Jurkat, Clone E6-1 (cell line): ENCODE data around the gene PACS2.
"Not testable (repeated sequence)": the region's sequence is repeated elsewhere in the genome, so short reads cannot be mapped to it uniquely, and the experiment has no call there.

Source experiments
- DNase-seq: peaks from one replicate; pipeline ENCODE4 v3.0.0-alpha.2; 2011; ENCODE audit warnings: low read depth, low spot score
- H3K4me3 ChIP-seq: 2 replicates; pipeline ENCODE4 v1.5.1; 2011; ENCODE audit warnings: mild to moderate bottlenecking, low read length, control low read depth, moderate library complexity

PACS2 gene

DNA sequence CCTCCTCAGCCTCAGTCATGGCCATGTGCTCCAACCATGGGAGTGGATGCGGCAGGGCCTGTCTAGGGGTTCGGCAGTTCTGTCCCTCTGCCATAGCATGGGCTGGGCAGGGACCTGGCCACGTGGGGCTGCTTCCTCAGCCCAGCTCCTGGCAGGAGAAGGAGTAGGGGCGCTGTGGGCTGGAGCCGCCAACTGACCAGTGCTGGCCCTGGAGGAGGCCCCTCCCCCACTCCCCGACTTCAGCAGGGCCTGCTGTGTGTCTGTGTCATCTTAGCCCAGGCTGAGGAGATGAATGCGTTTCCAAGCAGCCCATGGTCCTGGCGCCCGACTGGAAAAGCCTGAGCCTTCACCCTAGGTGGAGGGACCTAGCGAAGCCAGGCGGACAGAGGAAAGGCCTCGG is 2.7 kb upstream of the PACS2 start:
- H3K4me3 ChIP-seq = no peak overlapping the region
- no peak for DNase-seq

DNA sequence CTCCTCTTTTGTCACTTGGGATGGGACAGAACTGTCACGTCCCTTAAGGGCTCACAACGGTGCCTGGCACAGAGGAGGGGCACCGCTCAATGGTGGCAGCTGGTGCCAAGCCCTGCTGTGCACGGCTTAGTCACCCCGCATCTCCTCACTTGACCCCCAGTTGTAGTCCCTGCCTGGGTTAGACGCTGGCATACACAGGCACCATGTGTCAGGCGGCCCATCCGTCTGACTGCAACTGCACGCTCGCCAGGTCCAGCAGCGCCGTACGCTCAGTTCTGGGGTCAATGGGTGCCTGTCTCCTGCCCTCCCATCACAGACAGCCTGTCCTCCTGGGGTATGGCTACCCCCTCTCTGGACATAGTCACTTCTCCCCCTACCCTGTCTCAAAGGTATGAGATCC is 1.6 kb upstream of the PACS2 start:
- DNase-seq = no peak
- no peak overlapping the region for H3K4me3 ChIP-seq

DNA sequence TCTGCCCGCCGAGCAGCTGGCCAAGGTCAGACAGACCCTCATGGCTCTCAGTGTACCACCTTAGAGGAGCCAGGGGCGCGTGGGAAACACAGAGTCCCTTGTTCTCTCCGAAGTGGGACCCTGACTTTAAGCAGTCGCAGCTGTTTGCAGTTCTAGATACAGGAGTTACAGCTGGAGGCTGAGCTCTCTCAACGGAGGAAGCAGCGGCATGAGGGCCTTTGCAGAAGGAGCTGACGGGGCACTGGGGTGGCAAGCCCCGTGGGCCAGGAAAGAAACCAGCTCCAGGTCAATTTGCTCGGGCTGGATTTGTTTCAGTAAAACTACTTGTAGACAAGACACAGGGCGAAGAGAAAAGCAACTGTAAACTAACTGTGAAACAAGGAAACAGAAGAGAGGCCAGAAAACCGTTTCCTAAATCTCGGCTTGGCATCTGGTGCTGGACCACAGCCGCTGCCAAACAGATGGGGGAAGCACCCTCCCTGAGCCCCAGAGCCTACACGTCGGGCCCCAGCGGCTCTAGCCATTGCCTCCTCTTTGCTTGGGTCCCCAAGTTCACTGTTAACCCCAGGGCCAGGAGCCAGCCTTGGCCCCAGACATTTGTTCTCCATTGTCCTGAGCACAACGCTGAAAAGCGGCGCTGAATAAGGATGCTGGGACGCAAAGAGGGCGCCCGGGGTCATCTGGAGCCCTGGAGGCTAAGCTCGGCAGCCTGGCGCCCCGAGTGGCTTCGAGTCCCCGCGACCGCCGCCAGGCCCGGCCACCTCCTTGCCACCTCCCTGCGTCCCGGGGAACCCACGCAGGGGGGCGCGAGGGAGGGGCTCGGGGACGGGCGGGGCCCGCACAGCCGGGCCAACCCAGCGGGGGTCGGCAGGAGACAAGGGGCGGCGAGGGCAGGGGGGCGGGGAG is 914 bp upstream of the PACS2 start:
- H3K4me3 ChIP-seq = peak overlapping the region; percentile 52
- no peak for DNase-seq

DNA sequence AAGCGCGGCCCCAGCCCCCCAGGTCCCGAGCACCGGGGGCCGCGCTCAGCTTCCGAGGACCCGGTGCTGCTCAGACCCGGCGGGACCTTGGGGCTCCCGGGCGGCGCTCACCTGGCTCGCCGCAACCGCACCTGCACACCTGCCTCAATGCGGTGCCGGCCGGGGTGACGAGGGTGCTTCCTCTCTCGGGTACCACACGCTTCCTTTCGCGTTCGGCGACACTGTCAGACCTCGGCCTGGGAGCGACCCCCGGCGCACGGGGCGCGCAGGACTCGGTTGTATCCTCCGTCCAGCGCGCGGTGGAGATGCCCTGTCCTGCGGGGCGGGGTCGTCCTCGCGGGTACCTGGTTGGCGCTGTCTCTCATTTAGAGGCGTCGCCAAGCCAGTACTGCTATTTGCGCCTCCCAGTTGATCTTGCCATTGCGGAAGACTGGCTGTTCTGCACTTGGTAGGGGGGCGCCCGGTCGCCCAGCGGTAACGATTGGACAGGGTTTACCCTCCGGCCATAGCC is 718 bp downstream of the PACS2 start:
- peak overlapping the region; percentile 57 for H3K4me3 ChIP-seq
- no peak for DNase-seq

DNA sequence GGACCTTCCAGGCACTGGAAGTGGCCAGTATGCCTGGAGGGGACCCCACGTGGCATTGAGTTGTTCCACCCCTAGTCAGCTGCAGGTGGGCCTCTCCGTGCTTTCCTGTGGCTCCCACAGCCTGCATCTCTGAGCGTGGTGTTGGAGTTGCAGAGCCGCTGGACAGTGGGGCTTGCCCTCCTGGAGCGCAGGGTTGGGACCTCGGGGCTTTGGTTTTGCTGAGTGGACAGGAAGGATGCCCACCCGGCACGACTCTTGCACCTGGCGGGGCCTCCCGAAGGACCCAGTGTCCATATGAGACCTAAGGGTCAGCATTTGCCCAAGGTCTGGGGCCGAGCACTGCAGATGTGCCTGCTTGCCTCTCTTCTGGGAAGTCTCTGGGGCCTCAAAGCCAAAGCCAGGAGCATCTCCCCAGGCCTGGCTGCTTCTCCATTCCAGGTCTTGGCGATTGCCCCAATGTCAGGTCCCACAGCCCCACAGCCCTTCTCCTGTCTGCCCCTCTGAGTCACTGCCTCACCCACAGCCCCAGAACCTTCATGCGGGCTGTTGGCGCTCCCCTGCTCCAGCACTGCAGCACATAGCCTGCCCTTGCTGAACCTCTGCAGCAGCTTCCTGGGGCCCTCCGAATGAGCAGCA is 1.5 kb downstream of the PACS2 start:
- no peak for DNase-seq
- peak overlapping the region; percentile 57; the same call in 1 of the 2 replicates for H3K4me3 ChIP-seq

GRCh38 chr14:105316577-105316941 is 2.0 kb downstream of the PACS2 start:
- no peak overlapping the region for H3K4me3 ChIP-seq
- no peak for DNase-seq

- H3K4me3 ChIP-seq = no peak overlapping the region
- DNase-seq = no peak
These were observed 2.5 kb downstream of the PACS2 start for GRCh38 chr14:105316968-105317510.

DNA sequence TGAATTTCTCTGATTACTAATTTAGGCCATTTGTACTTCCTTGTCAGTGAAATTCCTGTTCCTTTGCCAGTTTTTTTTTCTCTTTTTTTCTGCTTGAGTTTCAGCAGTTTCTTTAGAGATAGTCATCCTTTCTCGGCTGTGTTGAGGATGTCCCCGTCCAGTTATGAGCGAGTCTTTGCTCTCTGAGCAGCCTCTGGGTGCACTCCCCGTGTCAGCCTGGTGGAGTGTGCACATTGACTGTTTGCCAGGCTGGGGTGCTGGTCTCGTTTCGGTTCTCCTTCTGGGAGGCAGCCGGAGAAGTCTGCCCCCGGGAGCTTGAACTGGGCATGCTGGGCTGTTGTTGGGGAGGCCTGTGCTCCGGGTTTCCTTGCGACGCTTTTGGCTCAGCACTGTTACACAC is 3.0 kb downstream of the PACS2 start:
- no peak for DNase-seq
- H3K4me3 ChIP-seq = no peak overlapping the region

GRCh38 chr14:105322791-105323556 is 8.4 kb downstream of the PACS2 start:
- DNase-seq = no peak

GRCh38 chr14:105323663-105324062 is 9.1 kb downstream of the PACS2 start:
- DNase-seq = no peak
- H3K4me3 ChIP-seq = no peak overlapping the region

More at GRCh38 chr14:105322791-105323556, 8.4 kb downstream of the PACS2 start:
- no peak overlapping the region for H3K4me3 ChIP-seq

- no peak for DNase-seq
- no peak overlapping the region for H3K4me3 ChIP-seq
These were observed 9.7 kb downstream of the PACS2 start for GRCh38 chr14:105324080-105324778.

GRCh38 chr14:105324871-105325270 is 10.3 kb downstream of the PACS2 start:
- H3K4me3 ChIP-seq = no peak overlapping the region
- DNase-seq = no peak

DNA sequence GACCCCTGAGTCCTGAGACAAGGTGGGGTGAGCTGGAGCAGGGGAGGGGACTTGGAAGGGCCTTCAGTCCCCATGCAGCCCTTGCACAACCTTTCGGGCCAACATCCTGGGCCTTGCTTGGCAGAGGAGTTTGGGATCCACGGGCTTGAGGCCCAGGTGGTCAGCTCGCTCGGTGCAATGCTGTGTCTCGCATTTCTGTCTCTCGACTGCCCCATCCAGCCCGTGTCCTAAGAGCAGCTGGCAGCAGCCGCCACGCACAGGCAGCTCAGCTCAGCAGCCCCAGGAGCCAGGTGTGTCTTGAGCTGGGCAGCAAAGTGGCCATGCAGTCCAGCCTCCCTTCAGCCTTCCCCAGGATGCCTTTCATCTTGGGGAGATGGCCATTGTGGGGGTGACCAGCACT is 10.8 kb downstream of the PACS2 start:
- no peak overlapping the region for H3K4me3 ChIP-seq
- no peak for DNase-seq

DNA sequence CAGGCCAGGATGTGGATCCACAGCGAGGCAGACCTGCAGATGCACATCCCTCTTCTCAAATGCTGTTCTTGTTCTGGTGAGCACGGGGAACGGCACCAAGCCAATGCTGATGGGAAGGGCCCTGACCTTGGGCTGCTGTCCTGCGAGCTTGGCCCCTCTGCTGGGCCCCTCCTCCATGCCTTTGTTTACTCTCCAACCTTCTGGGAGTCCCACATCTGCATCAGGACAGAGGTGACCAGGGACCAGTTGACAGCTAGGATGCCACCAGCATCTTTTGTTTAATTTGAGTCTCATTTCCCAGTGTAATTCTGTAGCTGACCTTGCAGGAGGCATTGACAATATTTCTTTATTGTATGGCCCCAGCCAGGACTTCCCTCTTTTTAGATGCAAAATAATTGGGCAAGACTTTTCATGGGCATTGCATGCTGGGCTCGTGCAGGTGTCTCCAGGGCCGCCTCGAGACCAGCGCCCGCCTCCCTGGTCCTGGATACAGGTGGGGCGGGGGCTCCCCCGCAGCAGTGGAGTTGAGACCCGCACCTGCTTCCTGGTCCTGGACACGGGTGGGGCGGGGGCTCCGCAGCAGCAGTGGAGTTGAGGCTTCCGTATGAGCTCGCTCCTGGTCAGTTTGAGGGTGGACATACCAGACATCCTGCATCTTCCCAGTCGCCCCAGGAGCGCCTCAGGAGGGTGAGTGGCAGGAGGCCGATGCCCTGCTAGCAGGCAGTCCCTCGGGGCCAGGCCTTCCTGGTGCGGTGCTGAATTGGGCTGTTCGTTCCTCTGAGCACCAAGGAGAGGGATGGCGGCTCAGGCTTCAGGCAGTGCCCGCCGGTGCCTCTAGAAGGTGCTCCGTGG is 11.4 kb downstream of the PACS2 start:
- DNase-seq = no peak
- no peak overlapping the region for H3K4me3 ChIP-seq

- H3K4me3 ChIP-seq = no peak overlapping the region
- DNase-seq = no peak
These were observed 12.0 kb downstream of the PACS2 start for GRCh38 chr14:105326568-105326867.

DNA sequence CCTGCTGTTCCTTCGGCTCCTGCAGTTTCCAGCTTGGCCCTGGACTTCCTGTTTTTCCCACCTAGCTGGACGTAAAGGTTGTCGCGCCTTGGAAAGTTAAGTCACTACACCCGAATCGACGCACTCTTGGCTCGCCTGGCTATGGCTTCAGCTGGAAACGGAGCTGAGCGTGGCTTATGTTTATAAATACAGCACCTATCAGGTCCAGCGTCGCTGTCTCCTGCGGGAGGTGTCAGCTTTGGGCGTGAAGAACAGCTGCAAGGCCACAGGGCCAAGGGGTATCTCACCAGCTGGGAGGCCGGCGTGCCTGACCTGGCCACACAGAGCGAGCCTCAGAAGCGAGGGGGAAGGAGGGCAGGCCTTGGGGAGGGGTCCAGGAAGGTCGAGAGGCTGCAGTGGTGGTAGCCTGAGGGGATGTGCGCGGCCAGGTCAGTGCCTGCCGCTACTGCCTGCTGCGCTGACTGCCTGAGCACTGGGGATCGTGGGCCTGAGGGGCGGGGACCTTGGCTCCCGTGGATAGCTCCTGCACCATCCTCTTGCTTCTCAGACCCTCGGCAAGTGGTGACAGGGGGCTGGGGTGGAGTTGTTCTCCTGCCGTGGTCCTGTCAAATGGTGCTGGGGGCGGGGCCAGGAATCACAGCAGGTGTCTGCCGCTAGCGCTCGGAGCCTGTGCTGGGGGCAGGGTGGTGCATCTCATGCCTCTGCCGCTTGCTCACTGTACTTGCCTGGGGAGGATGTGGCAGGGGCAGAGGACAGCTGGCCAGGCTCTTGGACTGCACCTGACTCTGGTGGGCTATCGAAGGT is 12.5 kb downstream of the PACS2 start:
- no peak for DNase-seq
- no peak overlapping the region for H3K4me3 ChIP-seq

GRCh38 chr14:105327695-105328045 is 13.1 kb downstream of the PACS2 start:
- DNase-seq, H3K4me3 ChIP-seq: not testable (repeated sequence)
